Measurements from ENCODE around the gene PTN.

Gene PTN

GRCh38 chr7:137276189-137276588 lies 67.3 kb downstream of the PTN start:
- Histone ChIP-seq H3K4me3 (ENCODE audit: low read depth, low read length) (no peak overlapping the region), H3K4me1 (ENCODE audit: control insufficient read depth, insufficient read depth, low read length) (no peaks in the 10 kb centered on the region), H3K36me3 (ENCODE audit: control insufficient read depth in 2 of 2, insufficient read depth in 1 of 2, low read length in 2 of 2) (no peaks in the 10 kb centered on the region), H3K9me3 (ENCODE audit: control insufficient read depth, insufficient read depth, low read depth, low read length) (no peaks in the 10 kb centered on the region), H3K27ac (ENCODE audit: extremely low read depth, low read depth, low read length) (no peak overlapping the region)
- CTCF ChIA-PET: no interaction called here
- POLR2A ChIA-PET: no interaction called here
- TF ChIP-seq ZNF558 (tag by site-specific recombination; IDR thresholded peaks at IDR 0.05): no peak
- no peak for TF ChIP-seq ZNF404 (tag by site-specific recombination; IDR thresholded peaks at IDR 0.05)
- TF ChIP-seq SP2 (tag by site-specific recombination; IDR thresholded peaks at IDR 0.05): no peak
- no peak for TF ChIP-seq ZNF350 (tag by site-specific recombination; IDR thresholded peaks at IDR 0.05)
- TF ChIP-seq PRDM1 (tag by site-specific recombination; IDR thresholded peaks at IDR 0.05): no peak
- TF ChIP-seq ZNF664 (tag by site-specific recombination; IDR thresholded peaks at IDR 0.05): no peak
- TF ChIP-seq MEIS1 (CRISPR knock-in tag; IDR thresholded peaks at IDR 0.05; ENCODE audit: borderline replicate concordance): no peak
- no peak for TF ChIP-seq ZNF530 (tag by site-specific recombination; IDR thresholded peaks at IDR 0.05; ENCODE audit: low read depth)
- TF ChIP-seq ZNF585B (tag by site-specific recombination; IDR thresholded peaks at IDR 0.05): no peak
- no peak for TF ChIP-seq ZBTB8A (tag by site-specific recombination; IDR thresholded peaks at IDR 0.05)
- TF ChIP-seq ZNF433 (tag by site-specific recombination; IDR thresholded peaks at IDR 0.05; ENCODE audit: low read depth): no peak
- no peak for TF ChIP-seq CTCF (tag by site-specific recombination; IDR thresholded peaks at IDR 0.05)
- TF ChIP-seq MYNN (tag by site-specific recombination; IDR thresholded peaks at IDR 0.05; ENCODE audit: borderline replicate concordance): no peak

- Histone ChIP-seq H3K9me3 (ENCODE audit: control insufficient read depth, insufficient read depth, low read depth, low read length) (no peaks in the 10 kb centered on the region), H3K4me3 (ENCODE audit: low read depth, low read length) (no peak overlapping the region), H3K4me1 (ENCODE audit: control insufficient read depth, insufficient read depth, low read length) (no peaks in the 10 kb centered on the region), H3K36me3 (ENCODE audit: control insufficient read depth in 2 of 2, insufficient read depth in 1 of 2, low read length in 2 of 2) (no peaks in the 10 kb centered on the region), H3K27ac (ENCODE audit: extremely low read depth, low read depth, low read length) (no peak overlapping the region)
- ChIA-PET POLR2A (no interaction called here), CTCF (no interaction called here)
- no peak for TF ChIP-seq ZNF837 (tag by site-specific recombination; IDR thresholded peaks at IDR 0.05)
- no peak for TF ChIP-seq ZNF274 (IDR thresholded peaks at IDR 0.05; ENCODE audit: low read length)
- no peak for TF ChIP-seq ZNF274 (tag by site-specific recombination; IDR thresholded peaks at IDR 0.05; ENCODE audit: borderline replicate concordance)
- no peak for TF ChIP-seq ZFP3 (tag by site-specific recombination; IDR thresholded peaks at IDR 0.05; ENCODE audit: low read depth)
- no peak for TF ChIP-seq ZNF362 (tag by site-specific recombination; IDR thresholded peaks at IDR 0.05)
- no peak for TF ChIP-seq TSHZ1 (tag by site-specific recombination; IDR thresholded peaks at IDR 0.05; ENCODE audit: borderline replicate concordance)
- no peak for TF ChIP-seq SALL2 (tag by site-specific recombination; IDR thresholded peaks at IDR 0.05; ENCODE audit: borderline replicate concordance)
- no peak for TF ChIP-seq SETDB1 (IDR thresholded peaks at IDR 0.05; ENCODE audit: insufficient read length, low read length)
- TF ChIP-seq FEZF1 (tag by site-specific recombination; IDR thresholded peaks at IDR 0.05): no peak
- TF ChIP-seq ZBTB8A (tag by site-specific recombination; IDR thresholded peaks at IDR 0.05): no peak
- TF ChIP-seq GFI1B (tag by site-specific recombination; IDR thresholded peaks at IDR 0.05): no peak
- TF ChIP-seq ZNF280C (tag by site-specific recombination; IDR thresholded peaks at IDR 0.05): no peak
- no peak for TF ChIP-seq ZBTB7A (tag by site-specific recombination; IDR thresholded peaks at IDR 0.05; ENCODE audit: low read depth)
These were observed 71.3 kb downstream of the PTN start for GRCh38 chr7:137272249-137272648.

Data from HEK293 (cell line).